Measurements from ENCODE around the gene SEZ6. TPM values are rescaled to one million over a fixed set of nuclear protein-coding genes. Genes with fewer than 3 reads are reported as not detected.

SEZ6 gene
- total and polyA plus RNA-seq, 2 of the 4 experiments (the other 2 are of a cell fraction) = not detected

- Histone ChIP-seq H2AK9ac (replicated peaks; ENCODE audit: low read depth, low read length, poor library complexity) (no peak overlapping the region), H3K14ac (replicated peaks; ENCODE audit: low read depth, low read length) (no peak overlapping the region), H4K91ac (ENCODE audit: insufficient read depth, low read depth, low read length) (no peak overlapping the region), H2AFZ (replicated peaks; ENCODE audit: low read length, poor library complexity) (no peak overlapping the region), H3K4me2 (ENCODE audit: low read depth, low read length) (no peak overlapping the region), H2AK5ac (ENCODE audit: low read depth, low read length) (no peak overlapping the region), H3K9ac (ENCODE audit: low read depth, low read length) (no peak overlapping the region), H2BK15ac (ENCODE audit: low read depth, low read length) (no peak overlapping the region), H3K9me1 (ENCODE audit: insufficient read depth, low read length) (no peaks in the 10 kb centered on the region), H4K20me1 (ENCODE audit: insufficient read depth, low read length) (peaks cover 4% of the 10 kb centered on the region; the same call in 1 of the 2 replicates), H3K23ac (ENCODE audit: low read depth, low read length) (no peak overlapping the region), H3K27me3 (ENCODE audit: control insufficient read depth, insufficient read depth, low read length) (peaks cover 87% of the 10 kb centered on the region), H2BK20ac (ENCODE audit: low read depth, low read length) (no peak overlapping the region), H3K18ac (ENCODE audit: low read depth, low read length) (no peak overlapping the region), H3K56ac (ENCODE audit: extremely low read depth, insufficient read depth, low read length) (no peak overlapping the region), H3K27ac (ENCODE audit: insufficient read depth, low read length) (no peak overlapping the region), H2BK5ac (ENCODE audit: low read depth, low read length, poor library complexity, severe bottlenecking) (no peak overlapping the region), H4K8ac (ENCODE audit: low read depth in 2 of 2, low read length in 2 of 2) (no peak overlapping the region), H3K4me1 (ENCODE audit: control insufficient read depth, insufficient read depth, low read length) (no peaks in the 10 kb centered on the region), H2BK120ac (ENCODE audit: low read depth, low read length) (no peak overlapping the region), H3K36me3 (ENCODE audit: control insufficient read depth, insufficient read depth, low read length) (no peaks in the 10 kb centered on the region), H3K4me3 (ENCODE audit: insufficient read depth, low read depth, low read length) (no peak overlapping the region), H3K79me1 (ENCODE audit: low read depth in 1 of 2, low read length in 2 of 2) (no peaks in the 10 kb centered on the region), H3K9me3 (ENCODE audit: control insufficient read depth, insufficient read depth, low read length) (no peaks in the 10 kb centered on the region), H3K4ac (ENCODE audit: low read depth, low read length) (no peak overlapping the region), H4K5ac (ENCODE audit: low read depth, low read length) (no peak overlapping the region)
- in situ Hi-C loops (cut with MboI; ENCODE audit: low sequenced_read_pairs) = no loop called here
- BruUV-seq (replicated peaks) = no TSS peak
- ChIA-PET CTCF (no interaction called here), POLR2A (ENCODE audit: unreplicated experiment) (no interaction called here)
- intact Hi-C loops (cut with micrococcal nuclease) = loop anchor here (5.0 kb wide), 1 partner anchor 48 kb away; no protein-coding TSS in a partner anchor
- 4% methylated on average over 21 of the region's 39 CpGs; no CpG with 5 or more reads in 1 of the 2 experiments for WGBS, 2 experiments (ENCODE audit: extremely low coverage in 2 of 2, insufficient read length in 1 of 2)
- TF ChIP-seq, protein P1, sequence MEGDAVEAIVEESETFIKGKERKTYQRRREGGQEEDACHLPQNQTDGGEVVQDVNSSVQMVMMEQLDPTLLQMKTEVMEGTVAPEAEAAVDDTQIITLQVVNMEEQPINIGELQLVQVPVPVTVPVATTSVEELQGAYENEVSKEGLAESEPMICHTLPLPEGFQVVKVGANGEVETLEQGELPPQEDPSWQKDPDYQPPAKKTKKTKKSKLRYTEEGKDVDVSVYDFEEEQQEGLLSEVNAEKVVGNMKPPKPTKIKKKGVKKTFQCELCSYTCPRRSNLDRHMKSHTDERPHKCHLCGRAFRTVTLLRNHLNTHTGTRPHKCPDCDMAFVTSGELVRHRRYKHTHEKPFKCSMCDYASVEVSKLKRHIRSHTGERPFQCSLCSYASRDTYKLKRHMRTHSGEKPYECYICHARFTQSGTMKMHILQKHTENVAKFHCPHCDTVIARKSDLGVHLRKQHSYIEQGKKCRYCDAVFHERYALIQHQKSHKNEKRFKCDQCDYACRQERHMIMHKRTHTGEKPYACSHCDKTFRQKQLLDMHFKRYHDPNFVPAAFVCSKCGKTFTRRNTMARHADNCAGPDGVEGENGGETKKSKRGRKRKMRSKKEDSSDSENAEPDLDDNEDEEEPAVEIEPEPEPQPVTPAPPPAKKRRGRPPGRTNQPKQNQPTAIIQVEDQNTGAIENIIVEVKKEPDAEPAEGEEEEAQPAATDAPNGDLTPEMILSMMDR (conservative IDR thresholded peaks at IDR 0.05; ENCODE audit: low read depth, low read length) = no peak
- TF ChIP-seq RAD21 (IDR thresholded peaks at IDR 0.05; ENCODE audit: low read length) (no peak), USF2 (IDR thresholded peaks at IDR 0.05; ENCODE audit: low read depth, low read length) (no peak), POLR2A (IDR thresholded peaks at IDR 0.05; ENCODE audit: low read depth, low read length) (no peak), CEBPB (IDR thresholded peaks at IDR 0.05; ENCODE audit: low read depth, low read length) (no peak), RFX5 (IDR thresholded peaks at IDR 0.05; ENCODE audit: low read depth, low read length) (no peak), NFE2L2 (IDR thresholded peaks at IDR 0.05; ENCODE audit: low read depth, low read length) (no peak), ELK1 (IDR thresholded peaks at IDR 0.05; ENCODE audit: borderline replicate concordance, low read depth, low read length) (no peak), MAZ (IDR thresholded peaks at IDR 0.05; ENCODE audit: borderline replicate concordance, low read depth, low read length) (no peak), RCOR1 (IDR thresholded peaks at IDR 0.05; ENCODE audit: insufficient replicate concordance, low read length) (no peak), FOS (IDR thresholded peaks at IDR 0.05; ENCODE audit: low read depth, low read length) (no peak), BHLHE40 (IDR thresholded peaks at IDR 0.05; ENCODE audit: low read depth, low read length) (no peak), MAFK (IDR thresholded peaks at IDR 0.05; ENCODE audit: low read depth, low read length) (no peak), MXI1 (IDR thresholded peaks at IDR 0.05; ENCODE audit: borderline replicate concordance, low read depth, low read length) (no peak), CHD1 (IDR thresholded peaks at IDR 0.05; ENCODE audit: low read depth, low read length) (no peak), SMC3 (IDR thresholded peaks at IDR 0.05; ENCODE audit: low read depth, low read length) (no peak)
- DNase-seq = no peak
- dilution Hi-C loops (cut with HindIII; ENCODE audit: low sequenced_read_pairs, unreplicated experiment) = no loop called here
- ATAC-seq (ENCODE audit: low read depth) = no peak
Observed at GRCh38 chr17:29019475-29020181, 13.8 kb upstream of the SEZ6 start.
